Skin of body (tissue), 2 donors: ENCODE results near the gene GGCT. TPM values are rescaled to one million over a fixed set of nuclear protein-coding genes. Genes with fewer than 3 reads are reported as not detected.

ENCODE experiments used
- DNase-seq: peaks from one replicate; lab custom pipeline; 2025; lab: John Stamatoyannopoulos, UW
- total RNA-seq: library from RNA; depleted of rRNA; stranded (reverse); fragments of >200 nt; gene quantifications from one replicate; pipeline ENCODE4 v1.2.3, GENCODE V29; 2014

GGCT gene
- total RNA-seq, 1 donor from 2014 or later: 36.3 TPM

DNA sequence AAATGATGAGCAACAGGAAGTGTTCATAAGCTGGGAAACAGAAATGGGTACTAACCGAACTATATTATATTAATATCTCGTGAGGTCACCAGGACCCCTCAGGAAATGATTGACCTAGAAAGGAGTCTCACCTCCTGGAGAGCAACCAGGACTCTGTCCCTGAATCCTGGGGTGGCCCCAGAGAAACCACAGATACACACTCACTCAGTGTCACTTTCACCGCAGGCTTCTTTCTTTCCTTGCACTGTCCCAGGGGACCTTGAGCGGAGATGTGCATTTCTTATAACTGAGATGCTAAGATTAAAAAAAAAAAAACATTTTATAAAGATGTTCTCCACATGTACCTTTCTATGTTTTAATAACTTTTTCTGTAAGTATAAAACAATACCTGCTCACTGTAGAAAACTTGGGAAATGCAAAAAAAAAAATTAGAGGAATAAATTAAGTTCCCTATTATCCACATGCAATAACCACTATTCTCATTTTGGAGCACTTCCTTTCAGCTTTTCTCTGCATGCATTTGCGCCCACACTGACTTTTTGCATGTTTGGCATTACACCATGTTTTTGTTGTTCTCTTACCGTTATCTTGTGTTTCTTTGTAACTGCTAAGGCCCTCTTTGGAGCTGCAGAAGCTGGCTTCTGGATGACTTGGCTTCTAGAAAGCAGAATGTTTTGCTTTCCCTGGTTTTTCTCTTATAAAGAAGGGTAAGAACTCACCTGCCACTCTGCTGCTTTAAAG lies 41.1 kb downstream of the GGCT start:
- no peak for DNase-seq

DNA sequence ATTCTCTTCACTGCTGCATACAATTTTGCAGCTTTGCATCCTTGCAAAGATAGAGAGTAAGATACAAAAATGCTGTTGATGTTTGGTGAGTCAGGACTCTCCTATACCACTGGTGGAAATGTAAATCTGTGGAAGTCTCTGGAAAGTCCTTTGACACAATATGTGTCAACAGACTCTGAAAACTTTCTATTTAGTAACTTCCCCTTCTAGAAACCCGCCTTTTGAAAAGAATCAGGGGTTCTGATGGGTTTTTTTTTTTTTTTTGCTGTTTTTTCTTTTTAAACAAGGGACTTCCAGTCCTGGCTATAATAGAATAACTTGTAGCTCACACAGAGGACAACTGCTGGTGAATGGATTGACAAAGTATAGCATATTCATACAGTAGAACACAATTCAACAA lies 42.5 kb downstream of the GGCT start:
- DNase-seq: no peak

DNA sequence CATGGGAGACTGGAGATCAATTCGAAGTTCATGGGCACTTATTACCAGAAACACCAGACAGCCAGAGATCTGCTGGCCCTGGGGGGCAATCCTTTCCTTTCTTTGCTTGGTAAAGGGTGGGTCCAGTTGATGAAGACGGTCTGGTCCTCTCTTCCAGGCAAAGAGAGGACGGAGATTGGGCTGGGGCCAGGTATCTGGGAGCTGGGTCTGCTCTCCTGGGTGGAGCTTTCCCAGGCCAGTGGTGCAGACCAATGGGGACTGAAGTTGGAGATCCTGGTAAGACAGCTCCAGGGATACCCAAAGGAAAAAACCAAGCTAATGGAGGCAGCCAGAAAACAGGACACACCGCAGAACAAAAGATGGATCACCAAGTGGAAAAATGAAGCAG lies 44.4 kb downstream of the GGCT start:
- DNase-seq: no peak

DNA sequence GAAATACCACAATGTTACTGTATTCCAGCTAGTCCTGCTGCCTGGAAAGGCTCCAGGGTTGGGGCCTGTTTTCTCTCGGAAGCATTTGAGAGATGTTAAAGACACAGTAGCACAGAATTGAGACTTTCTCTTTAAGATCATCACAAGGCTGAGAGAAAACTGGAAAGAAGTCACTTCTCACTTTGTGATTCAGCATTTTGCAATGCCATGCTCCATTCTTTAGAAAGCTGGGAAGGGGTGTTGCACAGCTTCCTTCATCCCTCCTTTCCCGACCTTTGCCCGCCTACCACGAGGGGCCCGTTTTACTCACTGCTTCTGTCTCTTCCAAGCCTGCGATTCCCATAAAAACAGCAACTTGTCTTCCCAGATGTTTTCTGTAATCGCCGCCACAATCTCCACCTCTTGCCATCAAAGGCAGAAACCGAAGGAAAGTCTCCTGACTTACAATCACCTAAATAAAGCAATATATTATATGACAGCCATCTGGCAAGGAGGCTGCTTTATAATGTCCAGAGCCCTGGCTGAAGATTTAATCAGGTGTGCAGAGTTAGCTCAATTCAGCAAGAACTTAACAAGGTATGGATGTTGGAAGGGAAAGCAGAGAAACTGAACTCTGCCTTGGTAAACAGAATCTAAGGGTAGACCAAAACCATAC lies 44.9 kb downstream of the GGCT start:
- peak; percentile 53 for DNase-seq

DNA sequence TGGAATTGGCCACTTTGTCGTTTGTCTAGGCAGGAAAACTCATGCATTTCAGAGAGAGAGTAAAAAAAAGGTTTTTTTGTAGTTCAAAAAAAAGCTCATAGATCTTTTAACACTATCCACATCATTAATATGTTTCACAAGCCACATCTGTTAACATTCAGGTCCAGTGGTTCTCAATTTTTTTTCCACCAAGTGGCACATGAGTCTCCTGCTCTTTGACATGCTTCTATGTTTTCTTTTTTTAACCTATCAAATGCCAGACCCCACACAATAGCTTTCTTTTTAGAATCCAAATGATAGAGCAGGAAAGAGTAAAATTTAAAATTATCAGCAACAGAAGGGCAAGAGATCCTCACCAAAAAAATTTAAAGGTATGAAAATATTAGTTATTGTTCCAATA lies 46.3 kb downstream of the GGCT start:
- DNase-seq: no peak

DNA sequence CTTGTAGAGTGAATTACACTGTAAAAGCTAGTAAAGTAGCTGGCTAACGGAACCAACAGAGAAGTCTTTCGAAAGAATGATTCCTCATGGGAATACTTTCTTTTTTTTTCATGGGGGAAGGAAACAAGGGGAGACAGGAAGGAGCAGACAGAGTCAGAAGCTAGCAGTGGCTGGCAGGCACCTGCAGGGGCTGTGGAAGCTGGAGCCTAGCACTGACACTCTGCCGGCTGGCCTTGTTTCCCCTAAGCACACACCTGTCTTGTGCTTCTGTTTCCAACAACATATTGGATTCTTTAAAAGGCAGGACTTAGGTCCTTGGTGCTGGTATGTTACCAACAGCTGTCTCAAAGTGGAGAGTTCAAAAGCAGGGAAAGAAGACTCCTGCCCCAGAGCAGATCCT lies 50.7 kb downstream of the GGCT start:
- no peak for DNase-seq

DNA sequence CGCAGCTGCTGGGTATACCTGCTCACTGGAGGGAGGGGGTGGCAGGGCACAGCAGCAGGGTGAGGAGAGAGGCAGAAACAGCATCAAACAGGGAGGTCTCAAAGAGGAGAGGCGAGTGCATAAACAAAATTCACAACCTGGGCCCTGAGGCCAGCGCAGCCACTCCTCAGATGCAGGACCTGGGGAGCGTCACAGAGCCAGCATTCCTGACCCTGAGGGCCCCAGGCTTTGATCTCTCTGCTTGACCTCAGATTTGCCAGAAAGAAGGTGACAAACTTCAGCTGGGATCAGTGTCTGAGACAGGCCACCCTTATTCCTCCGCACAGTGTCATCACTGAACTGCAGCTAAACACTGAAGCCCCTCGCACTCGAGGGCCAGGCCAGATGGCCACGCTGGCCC lies 51.6 kb downstream of the GGCT start:
- DNase-seq: no peak

DNA sequence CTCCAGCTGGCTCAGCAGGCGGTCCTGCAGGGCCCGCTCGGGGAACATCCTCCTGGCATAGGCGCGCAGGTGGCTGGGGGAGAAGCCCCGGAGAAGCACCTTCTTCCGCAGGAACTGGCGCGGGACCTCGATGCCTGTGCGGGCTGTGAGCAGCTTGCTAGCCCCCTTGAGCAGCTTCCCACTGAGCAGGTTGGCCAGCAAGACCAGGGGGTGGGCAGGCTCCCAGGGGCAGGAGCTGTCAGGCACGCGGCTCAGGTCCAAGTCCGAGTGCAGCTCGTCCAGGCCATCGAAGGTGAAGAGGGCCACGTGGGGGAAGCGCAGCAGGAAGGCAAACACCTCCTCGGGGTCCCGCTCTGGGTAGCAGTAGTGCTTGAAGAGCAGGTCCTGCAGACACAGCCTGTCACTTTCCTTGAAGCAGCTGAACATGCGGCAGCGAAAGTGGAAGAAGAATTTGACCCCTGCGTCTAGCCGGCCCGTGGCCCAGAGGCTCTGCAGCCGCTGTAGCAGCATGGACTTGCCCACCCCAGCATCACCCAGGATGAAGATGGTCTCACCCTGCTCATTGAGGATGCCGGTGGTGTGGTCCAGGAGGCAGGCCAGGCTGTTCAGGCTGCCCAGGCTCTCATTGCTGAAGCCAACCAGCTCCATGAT lies 52.2 kb downstream of the GGCT start:
- no peak for DNase-seq

DNA sequence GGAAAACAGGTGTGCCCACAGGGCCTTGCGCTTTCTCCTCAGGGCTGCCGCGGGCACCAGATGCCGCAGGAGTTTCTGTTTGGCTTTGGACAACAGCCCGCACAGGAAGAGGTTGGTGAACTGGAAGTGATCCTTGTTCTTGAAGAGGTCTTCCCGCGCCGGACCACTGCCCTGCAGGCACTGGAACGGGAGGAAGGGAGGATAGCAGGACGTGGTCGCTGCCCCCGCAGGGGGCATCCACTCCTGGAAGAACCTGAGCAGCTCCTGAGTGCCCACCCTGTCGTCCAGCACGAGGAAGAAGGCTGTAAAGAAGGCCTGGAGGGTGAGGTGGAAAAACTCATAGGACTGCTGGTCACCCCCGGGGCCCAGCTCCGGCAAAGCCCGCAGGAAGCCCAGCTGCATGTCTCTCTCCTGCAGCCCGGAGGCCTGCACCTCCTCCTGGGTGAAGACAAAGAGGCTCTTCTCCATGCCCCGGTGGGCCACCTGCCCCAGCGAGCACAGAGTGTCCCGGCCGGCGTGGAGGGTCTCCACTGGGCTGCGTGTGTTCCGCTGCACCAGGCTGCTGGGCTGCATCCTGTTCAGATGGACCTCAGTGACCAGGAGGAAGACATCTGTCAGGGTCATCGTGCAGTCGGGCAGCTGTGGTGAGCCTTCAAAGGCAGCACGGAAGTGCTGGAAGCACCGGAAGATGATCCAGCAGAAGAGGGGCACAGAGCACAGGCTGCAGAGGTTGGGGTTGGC lies 52.9 kb downstream of the GGCT start:
- no peak for DNase-seq

DNA sequence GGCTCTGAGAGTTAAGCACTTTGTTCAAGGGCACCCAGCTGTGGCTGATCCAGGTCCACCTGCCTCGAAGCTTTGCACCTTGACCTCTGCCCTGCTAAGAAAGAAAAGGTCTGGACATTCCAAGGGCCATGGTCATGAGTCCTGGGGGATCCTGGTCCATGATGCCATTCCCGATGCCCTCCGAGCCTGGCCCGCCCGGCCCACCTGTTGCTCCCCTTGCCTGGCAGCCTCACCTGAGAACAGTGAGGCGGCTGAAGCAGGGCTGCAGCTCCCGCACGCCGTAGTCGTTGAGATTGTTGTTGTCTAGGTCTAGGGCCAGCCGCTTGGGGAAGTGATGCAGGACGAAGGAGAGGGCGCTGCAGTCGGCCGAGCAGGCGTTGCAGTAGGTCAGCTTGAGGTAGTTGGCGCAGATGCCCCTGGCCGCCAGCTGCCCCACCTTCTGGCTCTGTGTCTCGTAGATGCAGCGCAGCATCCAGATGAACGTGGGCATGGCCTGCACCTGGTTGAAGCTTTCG lies 53.6 kb downstream of the GGCT start:
- DNase-seq: no peak

DNA sequence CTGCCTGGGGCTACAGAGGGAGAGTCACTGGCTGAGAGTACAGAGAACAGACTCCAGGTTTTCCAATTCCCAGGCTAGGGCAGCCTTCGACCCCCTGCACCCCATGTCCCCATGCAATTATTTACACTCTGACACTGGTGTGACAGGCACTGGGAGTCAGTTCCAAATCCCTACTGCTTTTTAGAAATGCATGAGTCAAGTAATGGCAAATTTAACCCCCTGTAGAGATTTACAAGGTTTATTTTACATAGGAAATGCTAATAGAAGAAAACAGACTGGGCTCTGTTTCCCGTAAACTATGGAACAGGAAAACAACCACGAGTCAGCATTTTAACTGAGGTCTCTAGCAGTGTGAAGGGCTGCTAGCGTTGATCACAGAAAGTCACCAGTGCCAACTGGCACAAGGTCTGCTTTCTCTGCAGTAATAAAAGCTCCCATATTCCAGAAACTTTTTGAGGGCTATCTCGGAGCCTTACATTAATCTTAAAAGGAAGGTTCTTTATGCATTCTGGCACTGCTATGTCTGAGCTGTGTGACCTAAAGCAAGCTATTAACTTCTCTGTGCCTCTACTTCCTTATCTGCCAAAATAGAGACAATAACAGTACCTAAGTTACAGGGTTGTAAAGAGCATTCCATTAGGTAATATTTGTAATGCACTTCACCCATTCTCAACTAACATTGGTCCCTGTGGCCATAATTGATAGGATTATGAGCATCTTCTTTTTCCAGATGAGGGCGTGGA lies 54.2 kb downstream of the GGCT start:
- DNase-seq: no peak

DNA sequence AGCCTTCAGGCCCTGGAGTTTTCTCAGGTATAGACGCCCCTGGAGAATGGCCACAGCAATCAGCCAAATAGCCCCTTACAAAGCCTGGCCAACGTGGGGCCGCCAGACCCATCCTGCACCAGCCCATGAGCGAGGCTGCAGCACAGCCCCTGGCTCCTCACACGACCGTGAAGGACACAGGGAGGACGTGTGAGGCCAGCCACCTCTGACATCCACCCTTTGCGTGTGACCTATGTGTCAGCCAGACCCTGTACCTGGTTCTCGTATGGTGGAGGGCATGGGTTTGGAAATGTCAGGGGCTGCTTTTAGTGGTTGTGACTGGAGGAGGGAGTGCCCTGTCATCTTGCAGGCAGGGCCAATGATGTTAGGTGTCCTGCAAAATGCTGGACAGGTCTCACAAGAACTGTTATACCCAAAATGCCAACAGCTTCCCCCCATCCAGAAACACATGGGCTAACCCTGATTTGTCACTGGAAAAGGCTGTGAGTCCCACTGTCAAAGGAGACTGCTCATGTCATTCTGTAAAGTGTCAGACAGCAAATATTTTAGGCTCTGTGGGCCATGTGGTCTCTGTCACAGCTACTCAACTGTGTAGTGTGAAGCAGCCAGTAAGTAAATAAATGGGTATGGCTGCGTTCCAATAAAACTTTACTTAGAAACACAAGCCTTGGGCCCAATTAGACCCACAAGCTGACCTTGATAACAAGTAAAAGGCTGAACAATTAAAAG lies 56.0 kb downstream of the GGCT start:
- no peak for DNase-seq

DNA sequence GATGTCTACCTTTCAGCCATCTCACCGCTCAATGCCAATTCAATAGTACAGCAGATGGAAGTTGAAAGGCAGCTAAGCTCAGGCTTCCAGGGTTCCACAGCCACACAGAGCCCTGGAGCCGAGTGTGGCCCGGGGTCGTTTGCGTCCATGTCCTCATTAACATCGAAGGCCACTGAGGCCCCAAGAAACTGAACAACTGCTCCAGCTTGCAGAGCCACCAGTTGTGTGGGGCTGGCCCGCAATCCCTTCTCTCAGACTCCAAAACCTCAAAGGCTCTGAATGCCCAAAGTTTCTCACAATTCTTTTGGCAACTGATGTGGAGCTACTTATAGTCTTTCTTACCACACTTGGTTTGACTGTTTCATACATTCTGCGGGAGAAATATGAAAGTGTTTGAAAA lies 57.2 kb downstream of the GGCT start:
- DNase-seq: no peak

Other genes starting within 250 kb of the GGCT start
- gene ZNRF2, start 220.2 kb downstream of the GGCT start, total RNA-seq: 18.8 TPM
- gene NOD1, start 26.0 kb downstream of the GGCT start, total RNA-seq: 12.8 TPM
- 54.4 TPM for gene GARS1, start 90.0 kb upstream of the GGCT start, total RNA-seq
- gene CRHR2, start 177.6 kb upstream of the GGCT start, total RNA-seq: 0.20 TPM
- gene INMT, start 247.3 kb upstream of the GGCT start, total RNA-seq: 5.9 TPM